ES-I3 (cell line): ENCODE data around the gene EEF1AKMT1.

Source experiments
- H3K36me3 ChIP-seq: 2 replicates; pipeline ENCODE4 v1.6.1; 2013; ENCODE audit warnings: mild to moderate bottlenecking, low read length, control low read depth, moderate library complexity; ENCODE audit not compliant: insufficient read depth
- H3K4me1 ChIP-seq: 2 replicates; pipeline ENCODE4 v1.6.1; 2013; ENCODE audit warnings: mild to moderate bottlenecking, control low read depth, low read length; ENCODE audit not compliant: insufficient read depth
- H3K9ac ChIP-seq: 2 replicates; pipeline ENCODE4 v1.6.1; 2013; ENCODE audit warnings: low read depth, mild to moderate bottlenecking, low read length, moderate library complexity
- H3K9me3 ChIP-seq: 2 replicates; pipeline ENCODE4 v1.6.1; 2013; ENCODE audit warnings: mild to moderate bottlenecking, low read length, moderate library complexity; ENCODE audit not compliant: control insufficient read depth, insufficient read depth

Gene EEF1AKMT1

GRCh38 chr13:20704459-20705069, 69.2 kb downstream of the EEF1AKMT1 start:
- peak overlapping the region; percentile 48; the same call in 1 of the 2 replicates for H3K9ac ChIP-seq

GRCh38 chr13:20703780-20704458, 69.8 kb downstream of the EEF1AKMT1 start:
- Histone ChIP-seq H3K9me3 (no peaks in the 10 kb centered on the region), H3K9ac (peak overlapping the region; percentile 56), H3K4me1 (no peaks in the 10 kb centered on the region), H3K36me3 (no peaks in the 10 kb centered on the region)

More at GRCh38 chr13:20704459-20705069, 69.2 kb downstream of the EEF1AKMT1 start:
- Histone ChIP-seq H3K36me3 (no peaks in the 10 kb centered on the region), H3K9me3 (no peaks in the 10 kb centered on the region), H3K4me1 (no peaks in the 10 kb centered on the region)

- Histone ChIP-seq H3K9ac (peak within 1 kb of the TSS; percentile 80), H3K9me3 (no peaks in the 10 kb centered on the region), H3K4me1 (no peaks in the 10 kb centered on the region), H3K36me3 (no peaks in the 10 kb centered on the region)
Measured at GRCh38 chr13:20702915-20703779, 70.6 kb downstream of the EEF1AKMT1 start, which contains the start of gene IL17D. Gene IL17D, plus strand, starts transcription at chr13:20703699. Its CDS starts 303 bp downstream, at chr13:20704002.

GRCh38 chr13:20702530-20702914, 71.2 kb downstream of the EEF1AKMT1 start:
- H3K9me3 ChIP-seq: no peaks in the 10 kb centered on the region
- no peaks in the 10 kb centered on the region for H3K36me3 ChIP-seq
- peak overlapping the region; percentile 80; the same call in 1 of the 2 replicates for H3K9ac ChIP-seq
- H3K4me1 ChIP-seq: no peaks in the 10 kb centered on the region

- no peaks in the 10 kb centered on the region for H3K9me3 ChIP-seq
- H3K4me1 ChIP-seq: no peaks in the 10 kb centered on the region
Measured at GRCh38 chr13:20701461-20701860, 72.3 kb downstream of the EEF1AKMT1 start.

GRCh38 chr13:20700288-20700687, 73.5 kb downstream of the EEF1AKMT1 start:
- no peaks in the 10 kb centered on the region for H3K4me1 ChIP-seq
- H3K9ac ChIP-seq: no peak overlapping the region
- H3K36me3 ChIP-seq: no peaks in the 10 kb centered on the region
- H3K9me3 ChIP-seq: no peaks in the 10 kb centered on the region

More at GRCh38 chr13:20701461-20701860, 72.3 kb downstream of the EEF1AKMT1 start:
- Histone ChIP-seq H3K9ac (no peak overlapping the region), H3K36me3 (no peaks in the 10 kb centered on the region)

GRCh38 chr13:20699715-20700114, 74.0 kb downstream of the EEF1AKMT1 start:
- Histone ChIP-seq H3K9me3 (no peaks in the 10 kb centered on the region), H3K4me1 (no peaks in the 10 kb centered on the region), H3K36me3 (no peaks in the 10 kb centered on the region), H3K9ac (no peak overlapping the region)

GRCh38 chr13:20696073-20696472, 77.7 kb downstream of the EEF1AKMT1 start:
- H3K9me3 ChIP-seq: no peaks in the 10 kb centered on the region
- no peaks in the 10 kb centered on the region for H3K4me1 ChIP-seq
- H3K9ac ChIP-seq: no peak overlapping the region
- H3K36me3 ChIP-seq: no peaks in the 10 kb centered on the region

- Histone ChIP-seq H3K36me3 (no peaks in the 10 kb centered on the region), H3K4me1 (peaks cover 8% of the 10 kb centered on the region), H3K9ac (no peak overlapping the region), H3K9me3 (no peaks in the 10 kb centered on the region)
Measured at GRCh38 chr13:20691616-20692015, 82.1 kb downstream of the EEF1AKMT1 start.

GRCh38 chr13:20689291-20689690, 84.5 kb downstream of the EEF1AKMT1 start:
- no peak overlapping the region for H3K9ac ChIP-seq
- no peaks in the 10 kb centered on the region for H3K9me3 ChIP-seq
- no peaks in the 10 kb centered on the region for H3K36me3 ChIP-seq
- H3K4me1 ChIP-seq: peaks cover 8% of the 10 kb centered on the region

GRCh38 chr13:20686863-20687579, 86.7 kb downstream of the EEF1AKMT1 start:
- peaks cover 8% of the 10 kb centered on the region for H3K4me1 ChIP-seq
- H3K36me3 ChIP-seq: no peaks in the 10 kb centered on the region
- H3K9me3 ChIP-seq: no peaks in the 10 kb centered on the region
- no peak overlapping the region for H3K9ac ChIP-seq

GRCh38 chr13:20686167-20686566, 87.6 kb downstream of the EEF1AKMT1 start:
- no peak overlapping the region for H3K9ac ChIP-seq
- H3K36me3 ChIP-seq: no peaks in the 10 kb centered on the region
- H3K4me1 ChIP-seq: peaks cover 8% of the 10 kb centered on the region
- H3K9me3 ChIP-seq: no peaks in the 10 kb centered on the region

GRCh38 chr13:20685092-20685491, 88.7 kb downstream of the EEF1AKMT1 start:
- H3K9me3 ChIP-seq: no peaks in the 10 kb centered on the region
- H3K4me1 ChIP-seq: peaks cover 8% of the 10 kb centered on the region
- H3K9ac ChIP-seq: no peak overlapping the region
- no peaks in the 10 kb centered on the region for H3K36me3 ChIP-seq

- peaks cover 8% of the 10 kb centered on the region for H3K4me1 ChIP-seq
- no peak overlapping the region for H3K9ac ChIP-seq
- H3K9me3 ChIP-seq: no peaks in the 10 kb centered on the region
- no peaks in the 10 kb centered on the region for H3K36me3 ChIP-seq
Measured at GRCh38 chr13:20684546-20684945, 89.2 kb downstream of the EEF1AKMT1 start.
